Right renal pelvis (tissue), 4 donors: ENCODE data around the gene CD55. TPM values are rescaled to one million over a fixed set of nuclear protein-coding genes. Genes with fewer than 3 reads are reported as not detected.

Experiments used
- polyA plus RNA-seq, 4 donors: library from polyadenylated mRNA; unstranded; fragments of 120-200 nt; gene quantifications; one replicate each; pipeline ENCODE4 v1.2.1, GENCODE V29; 2013; ENCODE audit not compliant: insufficient read length in 4 of 4

The CD55 gene
- polyA plus RNA-seq, 4 donors = 58.0 to 73.1 (median 67.1) TPM

Other genes starting within 250 kb of the CD55 start
- under 1 TPM; 0.32 to 0.51 (median 0.49) TPM for gene C4BPB, start 232.8 kb upstream of the CD55 start, polyA plus RNA-seq
- gene C4BPA, start 217.4 kb upstream of the CD55 start, polyA plus RNA-seq = under 1 TPM; 0.49 to 0.91 (median 0.68) TPM
- 1 to 10 TPM in 3 of 4 donors, under 1 TPM in 1; 0.90 to 2.5 (median 1.4) TPM for gene CR2, start 132.7 kb downstream of the CD55 start, polyA plus RNA-seq
- 10 to 100 TPM; 18.1 to 25.3 (median 20.5) TPM for gene CR1, start 174.5 kb downstream of the CD55 start, polyA plus RNA-seq